BJ (cell line): ENCODE measurements around the gene MSANTD7. TPM values are rescaled to one million over a fixed set of nuclear protein-coding genes. Genes with fewer than 3 reads are reported as not detected.

Experiments used
- CTCF ChIA-PET: fragments of 350-600 bp; formaldehyde crosslinking; extraction: SDS; loops from one replicate; lab custom pipeline; 2021; ENCODE audit warnings: antibody characterized with exemption, inconsistent platforms; lab: Yijun Ruan, JAX
- POLR2A ChIA-PET: fragments of 300-600 bp; sonication (Branson Sonifier 250); formaldehyde crosslinking; extraction: SDS; loops from one replicate; lab custom pipeline; 2021; ENCODE audit warnings: antibody characterized with exemption; lab: Charles Lee
- DNase-seq: peaks from one replicate; pipeline ENCODE4 v3.0.0-alpha.2; 2011; ENCODE audit warnings: low read depth
- H3K27me3 ChIP-seq: 2 replicates; pipeline ENCODE4 v1.6.0; 2011; ENCODE audit warnings: low read length; ENCODE audit not compliant: control insufficient read depth, insufficient read depth
- H3K36me3 ChIP-seq: 2 replicates; pipeline ENCODE4 v1.5.1; 2011; ENCODE audit warnings: low read length; ENCODE audit not compliant: control insufficient read depth, insufficient read depth
- H3K4me3 ChIP-seq: 2 replicates; pipeline ENCODE4 v1.5.1; 2011; ENCODE audit warnings: low read depth, mild to moderate bottlenecking, control low read depth, low read length
- polyA plus RNA-seq: library from polyadenylated mRNA; depleted of rRNA; stranded (reverse); fragments of >200 nt; gene quantifications from 2 replicates; pipeline ENCODE4 v1.2.3, GENCODE V29; 2011
- TF ChIP-seq, protein P1 (sequence below): IDR thresholded peaks from 2 replicates; pipeline ENCODE4 v1.5.1; 2011; ENCODE audit warnings: low read depth, mild to moderate bottlenecking, control low read depth, inconsistent platforms, low read length, moderate library complexity; ENCODE audit not compliant: insufficient read depth

The MSANTD7 gene
- polyA plus RNA-seq, 1 experiment, result 4.2 TPM

DNA sequence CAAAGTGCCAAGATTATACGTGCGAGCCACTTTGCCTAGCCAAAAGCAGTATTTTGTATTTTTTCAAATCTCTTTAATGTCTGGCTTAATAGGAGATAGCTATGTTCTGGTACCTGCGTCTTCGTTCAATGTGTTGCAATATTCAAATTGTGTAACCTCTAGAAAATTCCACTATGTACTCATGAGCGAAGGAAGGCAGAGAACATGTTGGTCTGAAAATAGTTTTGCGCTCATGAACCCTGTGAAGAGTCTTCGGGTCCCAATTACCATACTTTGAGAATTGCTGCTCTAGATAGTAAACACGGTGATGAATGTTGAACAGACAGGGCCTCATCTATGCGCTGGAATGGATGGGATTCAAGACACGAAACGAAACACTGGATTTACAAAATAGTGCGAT is 37.8 kb downstream of the MSANTD7 start:
- Histone ChIP-seq H3K27me3 (no peaks in the 10 kb centered on the region), H3K36me3 (no peaks in the 10 kb centered on the region), H3K4me3 (no peak overlapping the region)
- TF ChIP-seq, protein P1, sequence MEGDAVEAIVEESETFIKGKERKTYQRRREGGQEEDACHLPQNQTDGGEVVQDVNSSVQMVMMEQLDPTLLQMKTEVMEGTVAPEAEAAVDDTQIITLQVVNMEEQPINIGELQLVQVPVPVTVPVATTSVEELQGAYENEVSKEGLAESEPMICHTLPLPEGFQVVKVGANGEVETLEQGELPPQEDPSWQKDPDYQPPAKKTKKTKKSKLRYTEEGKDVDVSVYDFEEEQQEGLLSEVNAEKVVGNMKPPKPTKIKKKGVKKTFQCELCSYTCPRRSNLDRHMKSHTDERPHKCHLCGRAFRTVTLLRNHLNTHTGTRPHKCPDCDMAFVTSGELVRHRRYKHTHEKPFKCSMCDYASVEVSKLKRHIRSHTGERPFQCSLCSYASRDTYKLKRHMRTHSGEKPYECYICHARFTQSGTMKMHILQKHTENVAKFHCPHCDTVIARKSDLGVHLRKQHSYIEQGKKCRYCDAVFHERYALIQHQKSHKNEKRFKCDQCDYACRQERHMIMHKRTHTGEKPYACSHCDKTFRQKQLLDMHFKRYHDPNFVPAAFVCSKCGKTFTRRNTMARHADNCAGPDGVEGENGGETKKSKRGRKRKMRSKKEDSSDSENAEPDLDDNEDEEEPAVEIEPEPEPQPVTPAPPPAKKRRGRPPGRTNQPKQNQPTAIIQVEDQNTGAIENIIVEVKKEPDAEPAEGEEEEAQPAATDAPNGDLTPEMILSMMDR, result no peak
- ChIA-PET POLR2A (no interaction called here), CTCF (interaction anchor here (0.7 to 0.8 kb wide), 2 partner anchors 10 to 160 kb away, joined by 3 read pairs; no protein-coding TSS in a partner anchor)
- DNase-seq, result no peak

DNA sequence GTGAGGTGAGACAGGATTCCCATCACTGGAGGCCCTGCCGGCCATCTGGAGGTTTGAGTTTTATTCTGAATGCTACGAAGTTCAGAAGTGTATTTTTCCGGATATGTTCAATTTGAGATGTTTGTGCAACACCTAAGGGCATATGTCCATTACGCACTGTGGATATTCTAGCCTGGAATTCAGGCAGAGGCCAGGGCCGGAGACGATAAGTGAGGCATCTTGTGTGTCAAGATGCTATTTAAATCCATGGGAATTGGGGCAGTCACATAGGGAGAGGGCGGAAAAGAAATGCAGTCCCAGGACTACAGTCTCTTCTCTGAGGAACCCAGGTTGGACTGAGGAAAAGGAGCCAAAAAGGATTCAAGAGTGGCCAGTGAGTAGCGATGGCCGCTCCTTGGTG is 38.7 kb downstream of the MSANTD7 start:
- no peak overlapping the region; the same call in 1 of the 2 replicates for H3K4me3 ChIP-seq
- H3K27me3 ChIP-seq, result no peaks in the 10 kb centered on the region
- TF ChIP-seq, protein P1, result no peak
- POLR2A ChIA-PET, result interaction anchor here (0.7 kb wide), 1 partner anchor 31 kb away, joined by 3 read pairs; no protein-coding TSS in a partner anchor
- CTCF ChIA-PET, result no interaction called here
- no peak for DNase-seq
- no peaks in the 10 kb centered on the region for H3K36me3 ChIP-seq

DNA sequence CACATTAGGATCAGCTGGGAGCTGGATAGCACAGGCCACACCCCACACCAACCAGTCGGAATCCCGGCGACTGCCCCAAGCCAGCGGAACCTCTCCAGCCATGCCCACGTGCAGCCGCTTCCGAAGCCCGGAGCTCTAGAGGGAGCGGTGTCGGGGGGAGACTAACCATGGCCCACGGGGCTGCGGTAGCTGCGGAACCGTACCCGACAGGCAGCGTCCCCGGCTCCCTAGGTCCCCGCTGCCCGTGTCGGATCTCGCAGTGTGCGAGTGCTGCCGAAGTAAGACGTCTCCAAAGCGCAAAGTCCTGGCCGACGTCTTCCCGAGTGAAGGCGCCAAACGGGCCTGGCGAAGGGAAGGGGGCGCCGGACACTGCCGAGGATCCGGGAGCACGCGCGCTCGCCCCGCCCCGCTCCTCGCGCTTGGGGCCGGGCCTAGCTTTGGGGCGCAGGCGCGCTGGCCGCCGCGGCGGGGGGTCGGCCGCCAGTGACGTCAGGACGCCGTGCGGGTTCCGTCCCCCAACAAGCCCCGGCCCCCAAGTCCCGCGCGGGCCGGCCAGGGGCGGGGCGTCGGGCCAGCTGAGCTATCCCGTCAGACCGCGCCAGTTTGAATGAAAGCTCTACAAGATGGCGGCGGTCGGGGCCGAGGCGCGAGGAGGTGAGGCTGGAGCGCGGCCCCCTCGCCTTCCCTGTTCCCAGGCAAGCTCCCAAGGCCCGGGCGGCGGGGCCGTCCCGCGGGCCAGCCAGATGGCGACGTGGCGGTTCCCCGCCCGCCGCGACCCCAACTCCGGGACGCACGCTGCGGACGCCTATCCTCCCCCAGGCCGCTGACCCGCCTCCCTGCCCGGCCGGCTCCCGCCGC is 40.4 kb downstream of the MSANTD7 start, which contains the start of gene SUV39H2:
SUV39H2 (plus strand) TSS at position 601 of the 858 bp plus-strand sequence; CDS start at position 624, 23 bp downstream.
- ChIA-PET CTCF (interaction anchor here (0.7 to 1.5 kb wide), 4 partner anchors 10 to 373 kb away, joined by 3 to 4 read pairs (median 3); no protein-coding TSS in a partner anchor), POLR2A (no interaction called here)
- H3K36me3 ChIP-seq, result no peaks in the 10 kb centered on the region
- TF ChIP-seq, protein P1, result 0 out of 2 replicates have a peak, but pooled peaks have one; percentile 9
- H3K27me3 ChIP-seq, result no peaks in the 10 kb centered on the region
- DNase-seq, result peak; percentile 69
- peak within 1 kb of the TSS; percentile 97 for H3K4me3 ChIP-seq

DNA sequence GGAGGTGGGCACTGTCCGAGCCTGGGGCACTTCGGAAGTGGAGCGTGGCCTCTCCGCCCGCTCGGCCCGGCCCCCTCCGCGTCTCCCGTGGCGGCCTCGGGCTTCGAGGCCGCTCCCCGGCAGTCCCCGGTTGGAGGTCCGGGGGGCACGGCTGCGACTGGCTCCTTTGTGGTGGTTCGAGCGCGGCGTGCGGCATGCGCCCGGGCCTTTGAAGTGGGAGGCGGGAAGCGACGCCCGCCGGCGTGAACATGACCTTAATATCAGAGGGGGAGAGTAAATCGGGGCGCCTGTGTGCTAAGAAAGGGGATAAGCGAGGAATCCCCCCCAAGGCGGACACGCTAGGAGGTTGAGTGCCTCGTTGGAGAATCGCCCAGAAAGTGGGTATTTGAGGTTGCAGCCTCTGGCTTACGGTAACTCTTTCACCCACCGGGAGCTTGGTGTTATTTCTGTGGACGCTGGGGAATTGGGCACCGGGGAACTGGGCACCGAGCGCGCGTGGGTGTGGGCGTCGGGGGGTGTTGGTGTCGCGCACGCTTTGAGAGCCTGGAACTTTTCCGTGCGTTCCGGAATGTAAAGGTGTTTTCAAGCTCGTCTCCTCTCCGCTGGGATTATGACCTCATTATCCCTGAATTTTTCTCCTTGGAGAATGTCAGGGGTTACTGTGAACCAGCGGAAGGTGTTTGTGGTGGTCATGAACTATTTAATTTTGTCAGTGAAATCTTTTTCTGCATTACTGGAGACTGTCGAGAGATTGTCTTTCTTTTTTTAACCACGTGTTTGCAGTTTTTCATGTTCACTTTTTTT is 41.2 kb downstream of the MSANTD7 start:
- H3K27me3 ChIP-seq, result no peaks in the 10 kb centered on the region
- no peak for DNase-seq
- no peaks in the 10 kb centered on the region for H3K36me3 ChIP-seq
- TF ChIP-seq, protein P1, result no peak
- POLR2A ChIA-PET, result no interaction called here
- peak overlapping the region; percentile 57 for H3K4me3 ChIP-seq
- CTCF ChIA-PET, result interaction anchor here (1.1 kb wide), 1 partner anchor 9 kb away, joined by 4 read pairs; no protein-coding TSS in a partner anchor

DNA sequence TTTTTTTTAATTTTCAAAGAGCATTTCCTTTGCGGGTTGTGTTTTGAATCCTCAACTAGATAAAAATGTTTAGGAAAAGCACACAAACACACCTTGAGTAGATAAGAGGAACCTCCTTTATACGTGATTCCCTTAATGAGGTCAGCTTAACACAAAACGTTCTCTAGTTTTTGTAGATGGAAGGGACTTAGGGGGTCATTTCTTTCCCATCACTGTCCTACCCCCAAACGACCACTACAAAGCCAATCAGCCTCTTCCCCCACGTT is 41.8 kb downstream of the MSANTD7 start:
- Histone ChIP-seq H3K4me3 (peak overlapping the region; percentile 57), H3K27me3 (no peaks in the 10 kb centered on the region), H3K36me3 (no peaks in the 10 kb centered on the region)
- ChIA-PET POLR2A (no interaction called here), CTCF (interaction anchor here (1.1 kb wide), 1 partner anchor 9 kb away, joined by 4 read pairs; no protein-coding TSS in a partner anchor)
- no peak for DNase-seq
- TF ChIP-seq, protein P1, result no peak
